Measurements from ENCODE around the gene TBCK. TPM values are rescaled to one million over a fixed set of nuclear protein-coding genes. Genes with fewer than 3 reads are reported as not detected.

TBCK gene
- total and polyA plus RNA-seq, 2 of the 13 experiments (the other 11 are each of a cell fraction or from before 2014, with no cell fraction given), result 51.0 to 62.4 TPM

- intact Hi-C loops (cut with micrococcal nuclease; ENCODE audit: unreplicated experiment) (no loop called here), in situ Hi-C loops (cut with HindIII; ENCODE audit: extremely low pct_ligation_motif_present, low pct_unique_long_range_greater_than_20kb) (no loop called here)
- POLR2A ChIA-PET, result no interaction called here
- H3K27ac ChIP-seq (ENCODE audit: extremely low read length, insufficient read depth, low read length), result no peak overlapping the region
- no peaks in the 10 kb centered on the region for H3K4me1 ChIP-seq (ENCODE audit: insufficient read depth, low read length)
- no peak overlapping the region for H3K4me3 ChIP-seq (replicated peaks in 1 of 3; ENCODE audit: insufficient read depth in 1 of 3, low read depth in 2 of 3, low read length in 3 of 3)
- ATAC-seq, result no peak
- no peaks in the 10 kb centered on the region for H3K79me2 ChIP-seq (ENCODE audit: insufficient read depth, low read length)
- no peaks in the 10 kb centered on the region for H4K20me1 ChIP-seq (ENCODE audit: insufficient read depth, low read length)
- CTCF ChIA-PET (ENCODE audit: low intra/inter-chr PET ratio, low total read pairs), result no interaction called here
- H3K9me3 ChIP-seq (ENCODE audit: low read length), result no peaks in the 10 kb centered on the region
- 94% methylated on average over 3 of the region's 3 CpGs for WGBS (ENCODE audit: low lambda C conversion rate)
- DNase-seq (ENCODE audit: low spot score), result no peak
- peaks cover 7 to 24% of the 10 kb centered on the region in 2 experiments; a peak in 4 of 5 replicates for H3K36me3 ChIP-seq (replicated peaks in 1 of 2; ENCODE audit: control insufficient read depth in 1 of 2, insufficient read depth in 2 of 2, low read length in 2 of 2)
- H2AFZ ChIP-seq (ENCODE audit: low read length), result no peak overlapping the region
- no peak for FAIRE-seq
- no peaks in the 10 kb centered on the region for H3K27me3 ChIP-seq (ENCODE audit: control insufficient read depth in 1 of 2, insufficient read depth in 2 of 2, low read length in 2 of 2)
- H3K4me2 ChIP-seq (ENCODE audit: low read depth, low read length), result no peak overlapping the region
- H3K9ac ChIP-seq (ENCODE audit: insufficient read depth, low read depth, low read length), result no peak overlapping the region
- TF ChIP-seq MAFK (conservative IDR thresholded peaks at IDR 0.05 in 1 of 2, IDR thresholded peaks at IDR 0.05 in 1 of 2; ENCODE audit: low read length in 2 of 2) (peak; percentile 88 to 94), ZNF607 (CRISPR knock-in tag; IDR thresholded peaks at IDR 0.05; ENCODE audit: borderline replicate concordance) (no peak), HOXA5 (CRISPR knock-in tag; IDR thresholded peaks at IDR 0.05) (no peak), MAFF (IDR thresholded peaks at IDR 0.05; ENCODE audit: low read depth, low read length) (peak; percentile 91)
- no TSS peak for BruUV-seq (replicated peaks)
Measured at GRCh38 chr4:106046083-106046482, 269.9 kb downstream of the TBCK start.

DNA sequence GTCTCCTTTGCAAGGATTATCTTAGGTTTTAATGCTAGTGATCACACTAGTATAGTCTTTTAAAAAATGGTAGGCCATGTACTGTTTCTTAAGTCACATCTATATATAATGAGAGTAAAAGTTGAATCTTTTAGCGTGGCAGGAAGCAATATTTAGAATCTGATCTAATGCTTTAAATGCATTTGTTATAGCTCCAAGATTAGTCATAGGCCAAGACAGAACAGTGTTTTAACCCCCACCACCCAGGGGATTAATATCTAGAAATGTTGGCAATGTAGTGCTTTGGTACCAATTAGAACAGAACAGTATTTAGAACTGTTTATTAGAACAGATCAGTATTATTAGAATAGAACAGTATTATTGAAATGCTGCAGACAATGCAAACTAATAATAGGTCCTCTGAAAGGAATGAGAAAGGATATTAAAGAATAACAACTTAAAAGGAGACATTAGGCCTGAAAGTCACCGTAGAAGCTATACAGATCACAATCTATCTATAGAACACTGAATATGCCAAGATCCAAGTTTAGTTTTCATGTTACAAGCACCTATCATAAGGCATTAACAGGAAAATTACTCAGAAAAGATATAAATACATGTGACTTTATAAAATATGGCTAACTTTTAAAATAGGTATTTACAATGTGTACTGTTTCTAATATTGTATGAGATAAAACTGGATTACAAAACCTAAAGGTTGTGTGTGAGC lies 274.6 kb downstream of the TBCK start:
- ChIA-PET POLR2A (no interaction called here), CTCF (ENCODE audit: low intra/inter-chr PET ratio, low total read pairs) (no interaction called here)
- BruUV-seq (replicated peaks), result no TSS peak
- Histone ChIP-seq H3K79me2 (ENCODE audit: insufficient read depth, low read length) (no peaks in the 10 kb centered on the region), H3K9ac (ENCODE audit: insufficient read depth, low read depth, low read length) (no peak overlapping the region), H3K27ac (ENCODE audit: extremely low read length, insufficient read depth, low read length) (no peak overlapping the region), H3K4me1 (ENCODE audit: insufficient read depth, low read length) (peaks cover 20% of the 10 kb centered on the region), H3K9me3 (ENCODE audit: low read length) (no peaks in the 10 kb centered on the region), H2AFZ (ENCODE audit: low read length) (no peak overlapping the region), H3K4me2 (ENCODE audit: low read depth, low read length) (no peak overlapping the region), H4K20me1 (ENCODE audit: insufficient read depth, low read length) (no peaks in the 10 kb centered on the region), H3K27me3 (ENCODE audit: control insufficient read depth in 1 of 2, insufficient read depth in 2 of 2, low read length in 2 of 2) (no peaks in the 10 kb centered on the region), H3K36me3 (replicated peaks in 1 of 2; ENCODE audit: control insufficient read depth in 1 of 2, insufficient read depth in 2 of 2, low read length in 2 of 2) (peaks cover 6 to 10% of the 10 kb centered on the region in 2 experiments; a peak in 4 of 5 replicates), H3K4me3 (replicated peaks in 1 of 3; ENCODE audit: insufficient read depth in 1 of 3, low read depth in 2 of 3, low read length in 3 of 3) (no peak overlapping the region)
- DNase-seq (ENCODE audit: low spot score) (no peak), ATAC-seq (no peak), FAIRE-seq (no peak)
- 96% methylated on average over 2 of the region's 2 CpGs for WGBS (ENCODE audit: low lambda C conversion rate)
- in situ Hi-C loops (cut with HindIII; ENCODE audit: extremely low pct_ligation_motif_present, low pct_unique_long_range_greater_than_20kb), result no loop called here
- TF ChIP-seq ZNF264 (CRISPR knock-in tag; IDR thresholded peaks at IDR 0.05) (no peak), MTA3 (CRISPR knock-in tag; IDR thresholded peaks at IDR 0.05) (no peak), ATF7-NPFF (CRISPR knock-in tag; IDR thresholded peaks at IDR 0.05; ENCODE audit: low read depth) (no peak), ZNF850 (CRISPR knock-in tag; conservative IDR thresholded peaks at IDR 0.05) (no peak), ZNF12 (CRISPR knock-in tag; IDR thresholded peaks at IDR 0.05) (no peak), TSC22D2 (CRISPR knock-in tag; IDR thresholded peaks at IDR 0.05; ENCODE audit: borderline replicate concordance) (no peak)
- TF ChIP-seq, protein P1, sequence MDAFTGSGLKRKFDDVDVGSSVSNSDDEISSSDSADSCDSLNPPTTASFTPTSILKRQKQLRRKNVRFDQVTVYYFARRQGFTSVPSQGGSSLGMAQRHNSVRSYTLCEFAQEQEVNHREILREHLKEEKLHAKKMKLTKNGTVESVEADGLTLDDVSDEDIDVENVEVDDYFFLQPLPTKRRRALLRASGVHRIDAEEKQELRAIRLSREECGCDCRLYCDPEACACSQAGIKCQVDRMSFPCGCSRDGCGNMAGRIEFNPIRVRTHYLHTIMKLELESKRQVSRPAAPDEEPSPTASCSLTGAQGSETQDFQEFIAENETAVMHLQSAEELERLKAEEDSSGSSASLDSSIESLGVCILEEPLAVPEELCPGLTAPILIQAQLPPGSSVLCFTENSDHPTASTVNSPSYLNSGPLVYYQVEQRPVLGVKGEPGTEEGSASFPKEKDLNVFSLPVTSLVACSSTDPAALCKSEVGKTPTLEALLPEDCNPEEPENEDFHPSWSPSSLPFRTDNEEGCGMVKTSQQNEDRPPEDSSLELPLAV (CRISPR knock-in tag; conservative IDR thresholded peaks at IDR 0.05; ENCODE audit: low read depth), result no peak
- intact Hi-C loops (cut with micrococcal nuclease; ENCODE audit: unreplicated experiment), result no loop called here
